ENCODE data around the gene MOV10. TPM values are rescaled to one million over a fixed set of nuclear protein-coding genes. Genes with fewer than 3 reads are reported as not detected.

MOV10 gene
- total RNA-seq, 2 donors from 2014 or later: 47.0 to 169 TPM

DNA sequence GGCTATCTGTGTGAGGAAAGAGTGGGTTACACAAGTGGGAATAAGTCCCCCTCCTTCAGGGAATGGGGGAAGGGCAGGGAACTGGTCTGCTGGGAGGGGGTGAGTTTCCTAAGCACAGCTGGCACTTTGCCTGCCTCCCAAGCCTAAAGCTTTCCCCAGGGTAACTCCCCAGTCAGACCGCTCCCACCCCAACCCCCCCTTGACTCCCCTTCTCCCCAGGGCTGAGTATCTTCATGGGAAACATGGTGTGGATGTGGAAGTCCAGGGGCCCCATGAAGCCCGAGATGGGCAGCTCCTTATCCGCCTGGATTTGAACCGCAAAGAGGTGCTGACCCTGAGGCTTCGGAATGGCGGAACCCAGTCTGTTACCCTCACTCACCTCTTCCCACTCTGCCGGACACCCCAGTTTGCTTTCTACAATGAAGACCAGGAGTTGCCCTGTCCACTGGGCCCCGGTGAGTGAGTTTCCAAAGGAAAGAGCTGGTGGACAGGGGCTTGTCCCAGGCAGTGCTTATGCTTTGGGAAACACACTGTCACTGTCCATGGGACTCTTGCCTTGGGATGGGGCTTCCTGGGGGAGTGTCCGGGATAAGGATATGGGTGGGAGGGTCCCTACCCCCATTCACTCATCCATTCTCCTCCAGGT, 14.9 kb downstream of the MOV10 start:
- Histone ChIP-seq H3K9me3 (no peaks in the 10 kb centered on the region), H3K4me3 (no peak overlapping the region), H3K4me1 (replicated peaks) (no peaks in the 10 kb centered on the region), H3K36me3 (peaks cover 0 to 7% of the 10 kb centered on the region in 2 donors), H3K27ac (no peak overlapping the region), H3K27me3 (replicated peaks; ENCODE audit: insufficient read depth) (no peaks in the 10 kb centered on the region)
- DNase-seq (ENCODE audit: low spot score): no peak
- intact Hi-C loops (cut with DNase I): no loop called here
- WGBS: 95% methylated on average over 9 of the region's 9 CpGs
- TF ChIP-seq POLR2AphosphoS5 (IDR thresholded peaks at IDR 0.05) (no peak), POLR2A (IDR thresholded peaks at IDR 0.05) (no peak), CTCF (IDR thresholded peaks at IDR 0.05) (no peak)

DNA sequence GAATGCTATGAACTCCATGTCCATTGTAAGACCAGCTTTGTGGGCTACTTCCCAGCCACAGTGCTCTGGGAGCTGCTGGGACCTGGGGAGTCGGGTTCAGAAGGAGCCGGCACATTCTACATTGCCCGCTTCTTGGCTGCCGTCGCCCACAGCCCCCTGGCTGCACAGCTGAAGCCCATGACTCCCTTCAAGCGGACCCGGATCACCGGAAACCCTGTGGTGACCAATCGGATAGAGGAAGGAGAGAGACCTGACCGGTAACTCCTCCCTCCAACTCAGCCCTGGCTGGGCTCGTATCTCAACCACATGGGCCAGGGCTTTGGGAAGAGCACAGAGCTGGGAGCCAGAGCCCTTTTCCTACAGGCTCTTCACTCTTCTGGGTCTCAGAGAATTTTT, 15.4 kb downstream of the MOV10 start:
- no peak for DNase-seq (ENCODE audit: low spot score)
- WGBS: 90% methylated on average over 11 of the region's 11 CpGs
- Histone ChIP-seq H3K27me3 (replicated peaks; ENCODE audit: insufficient read depth) (no peaks in the 10 kb centered on the region), H3K4me3 (no peak overlapping the region), H3K9me3 (no peaks in the 10 kb centered on the region), H3K27ac (no peak overlapping the region), H3K36me3 (peaks cover 0 to 13% of the 10 kb centered on the region in 2 donors), H3K4me1 (replicated peaks) (no peaks in the 10 kb centered on the region)
- intact Hi-C loops (cut with DNase I): no loop called here
- TF ChIP-seq POLR2A (IDR thresholded peaks at IDR 0.05): no peak
- no peak for TF ChIP-seq CTCF (IDR thresholded peaks at IDR 0.05)
- TF ChIP-seq POLR2AphosphoS5 (IDR thresholded peaks at IDR 0.05): no peak

GRCh38 chr1:112692681-112693080, 18.2 kb downstream of the MOV10 start:
- H3K27me3 ChIP-seq (replicated peaks; ENCODE audit: insufficient read depth): no peaks in the 10 kb centered on the region
- H3K36me3 ChIP-seq: peaks cover 0 to 22% of the 10 kb centered on the region in 2 donors
- H3K9me3 ChIP-seq: no peaks in the 10 kb centered on the region
- WGBS: 95% methylated on average over 5 of the region's 5 CpGs
- no peak for DNase-seq (ENCODE audit: low spot score)
- no peak overlapping the region for H3K27ac ChIP-seq
- no peaks in the 10 kb centered on the region for H3K4me1 ChIP-seq (replicated peaks)
- no peak overlapping the region for H3K4me3 ChIP-seq
- intact Hi-C loops (cut with DNase I): no loop called here
- TF ChIP-seq POLR2A (IDR thresholded peaks at IDR 0.05) (no peak), CTCF (IDR thresholded peaks at IDR 0.05) (no peak), POLR2AphosphoS5 (IDR thresholded peaks at IDR 0.05) (no peak)

DNA sequence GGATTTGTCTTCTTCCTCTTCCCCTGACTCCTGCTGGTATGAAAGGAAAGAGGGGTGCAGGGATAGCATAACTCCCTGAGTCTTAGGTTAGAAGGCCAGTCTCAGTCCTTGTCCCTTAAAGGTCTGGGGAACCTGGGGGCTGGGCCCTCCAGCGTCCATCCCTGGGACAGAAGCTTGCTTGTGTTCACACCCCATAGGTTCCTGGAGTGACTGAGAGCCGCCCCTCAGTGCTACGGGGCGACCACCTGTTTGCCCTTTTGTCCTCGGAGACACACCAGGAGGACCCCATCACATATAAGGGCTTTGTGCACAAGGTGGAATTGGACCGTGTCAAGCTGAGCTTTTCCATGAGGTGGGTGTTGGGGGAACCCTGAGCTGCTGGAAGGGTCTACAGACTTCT, 19.4 kb downstream of the MOV10 start:
- no peak for TF ChIP-seq CTCF (IDR thresholded peaks at IDR 0.05)
- TF ChIP-seq POLR2AphosphoS5 (IDR thresholded peaks at IDR 0.05): no peak
- no peak for TF ChIP-seq POLR2A (IDR thresholded peaks at IDR 0.05)
- intact Hi-C loops (cut with DNase I): no loop called here
- H3K36me3 ChIP-seq: peaks cover 0 to 22% of the 10 kb centered on the region in 2 donors
- no peak overlapping the region for H3K4me3 ChIP-seq
- no peaks in the 10 kb centered on the region for H3K9me3 ChIP-seq
- 91% methylated on average over 6 of the region's 6 CpGs for WGBS
- H3K4me1 ChIP-seq (replicated peaks): peaks cover 7% of the 10 kb centered on the region
- no peak overlapping the region for H3K27ac ChIP-seq
- no peak for DNase-seq (ENCODE audit: low spot score)
- H3K27me3 ChIP-seq (replicated peaks; ENCODE audit: insufficient read depth): no peaks in the 10 kb centered on the region

GRCh38 chr1:112694363-112694929, 20.0 kb downstream of the MOV10 start:
- TF ChIP-seq CTCF (IDR thresholded peaks at IDR 0.05) (no peak), POLR2A (IDR thresholded peaks at IDR 0.05) (no peak), POLR2AphosphoS5 (IDR thresholded peaks at IDR 0.05) (no peak)
- H3K9me3 ChIP-seq: no peaks in the 10 kb centered on the region
- H3K27me3 ChIP-seq (replicated peaks; ENCODE audit: insufficient read depth): no peaks in the 10 kb centered on the region
- H3K4me1 ChIP-seq (replicated peaks): peaks cover 13% of the 10 kb centered on the region
- intact Hi-C loops (cut with DNase I): no loop called here
- no peak for DNase-seq (ENCODE audit: low spot score)
- H3K27ac ChIP-seq: no peak overlapping the region
- 85% methylated on average over 15 of the region's 15 CpGs for WGBS
- H3K4me3 ChIP-seq: no peak overlapping the region
- peaks cover 0 to 22% of the 10 kb centered on the region in 2 donors for H3K36me3 ChIP-seq
